ENCODE measurements around the gene ALOX5AP. TPM values are rescaled to one million over a fixed set of nuclear protein-coding genes. Genes with fewer than 3 reads are reported as not detected.

The ALOX5AP gene
- total RNA-seq, 3 donors from 2014 or later: 5.7 to 8.4 (median 7.1) TPM

DNA sequence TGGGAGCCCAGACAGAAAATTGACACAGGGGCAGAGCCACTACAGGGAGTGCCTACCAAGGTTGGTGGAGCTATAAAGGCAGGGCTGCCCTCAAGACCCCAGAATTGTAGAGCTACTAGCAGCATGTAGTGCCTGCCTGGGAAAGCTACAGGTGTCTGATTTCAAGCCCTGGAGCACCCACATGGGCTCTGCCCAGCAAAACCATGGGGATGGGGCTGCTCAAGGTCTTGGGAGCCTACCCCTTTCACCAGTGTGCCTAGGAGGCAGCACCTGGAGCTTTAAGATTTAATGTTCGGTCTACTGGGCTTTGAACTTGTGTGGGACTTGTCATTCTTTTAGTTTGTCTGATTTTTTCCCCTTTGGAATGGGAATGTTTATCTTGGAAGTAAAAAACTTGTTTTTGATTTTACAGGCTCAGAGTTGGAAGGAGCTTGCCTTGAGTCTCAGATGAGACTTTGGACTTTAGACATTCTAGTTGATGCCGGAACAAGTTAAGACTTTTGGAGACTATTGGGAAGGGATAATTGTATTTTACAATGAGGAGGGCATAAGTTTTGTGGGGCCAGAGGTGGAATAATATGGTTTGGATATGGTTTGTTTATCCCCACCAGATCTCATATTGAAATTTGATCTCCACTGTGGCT lies 45.1 kb downstream of the ALOX5AP start:
- ATAC-seq (no peak), DNase-seq (no peak)
- no peak overlapping the region for H3K4me3 Mint-ChIP-seq
- peaks cover 8% of the 10 kb centered on the region for H3K36me3 Mint-ChIP-seq (ENCODE audit: insufficient read depth)
- H3K4me1 Mint-ChIP-seq (ENCODE audit: low read depth): peaks cover 7% of the 10 kb centered on the region
- no peaks in the 10 kb centered on the region for H3K9me3 Mint-ChIP-seq
- peaks cover 1% of the 10 kb centered on the region for H3K27me3 Mint-ChIP-seq (ENCODE audit: low read depth)

DNA sequence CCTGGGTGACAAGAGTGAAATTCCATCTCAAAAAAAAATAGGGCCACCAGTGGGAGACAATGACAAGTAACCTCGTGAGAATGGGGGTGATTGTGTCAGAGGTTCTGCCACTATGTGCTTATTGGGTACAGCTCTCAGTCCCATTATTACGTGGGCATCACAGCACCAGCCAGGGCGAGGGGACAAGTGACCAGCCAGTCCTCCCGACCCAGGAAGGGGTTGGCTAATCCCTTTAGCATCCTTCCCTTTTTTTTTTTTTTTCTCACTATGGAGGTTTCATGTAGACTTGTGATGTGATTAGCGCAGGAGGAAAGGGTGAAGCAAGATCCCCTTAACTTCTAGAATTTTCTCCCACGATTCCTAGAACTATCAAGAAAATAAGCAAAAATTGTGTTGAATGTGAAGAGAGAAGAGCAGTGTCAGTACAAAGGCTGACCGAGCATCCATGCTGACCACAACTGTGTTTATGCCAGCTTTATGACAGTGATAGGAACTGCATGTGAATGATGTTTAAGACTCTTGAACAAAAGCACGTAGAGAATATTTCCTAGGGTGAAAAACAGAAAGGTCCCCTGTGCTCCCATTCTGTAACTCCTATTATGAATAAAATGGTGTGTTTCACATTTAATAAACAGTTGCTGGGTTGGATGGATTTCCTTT lies 50.0 kb downstream of the ALOX5AP start:
- H3K4me1 Mint-ChIP-seq (ENCODE audit: low read depth): peaks cover 5% of the 10 kb centered on the region
- DNase-seq (no peak), ATAC-seq (no peak)
- no peak overlapping the region for H3K4me3 Mint-ChIP-seq
- H3K27me3 Mint-ChIP-seq (ENCODE audit: low read depth): peaks cover 1% of the 10 kb centered on the region
- H3K36me3 Mint-ChIP-seq (ENCODE audit: insufficient read depth): peaks cover 8% of the 10 kb centered on the region
- H3K9me3 Mint-ChIP-seq: no peaks in the 10 kb centered on the region

DNA sequence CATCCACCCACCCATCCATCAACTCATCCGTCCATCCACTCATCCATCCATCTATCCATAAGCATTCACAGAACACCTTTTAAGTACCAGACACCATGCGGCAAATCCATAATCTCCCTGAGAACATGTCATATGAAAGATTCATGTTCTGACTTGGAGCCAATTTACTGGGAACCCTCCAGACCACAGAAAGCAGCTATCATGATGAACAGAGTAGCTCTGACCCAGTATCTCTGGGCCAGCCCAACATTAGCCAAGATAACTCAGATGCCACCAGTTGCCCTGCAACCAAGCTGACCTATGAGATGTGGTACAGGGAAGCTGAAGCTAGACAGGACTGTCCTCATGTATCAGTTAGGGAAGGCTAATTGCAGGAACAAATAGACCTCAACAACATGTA lies 51.3 kb downstream of the ALOX5AP start:
- Mint-ChIP-seq H3K4me3 (no peak overlapping the region), H3K36me3 (ENCODE audit: insufficient read depth) (peaks cover 7% of the 10 kb centered on the region), H3K27me3 (ENCODE audit: low read depth) (peaks cover 1% of the 10 kb centered on the region), H3K9me3 (no peaks in the 10 kb centered on the region), H3K4me1 (ENCODE audit: low read depth) (peaks cover 5% of the 10 kb centered on the region)
- no peak for DNase-seq
- ATAC-seq: no peak

DNA sequence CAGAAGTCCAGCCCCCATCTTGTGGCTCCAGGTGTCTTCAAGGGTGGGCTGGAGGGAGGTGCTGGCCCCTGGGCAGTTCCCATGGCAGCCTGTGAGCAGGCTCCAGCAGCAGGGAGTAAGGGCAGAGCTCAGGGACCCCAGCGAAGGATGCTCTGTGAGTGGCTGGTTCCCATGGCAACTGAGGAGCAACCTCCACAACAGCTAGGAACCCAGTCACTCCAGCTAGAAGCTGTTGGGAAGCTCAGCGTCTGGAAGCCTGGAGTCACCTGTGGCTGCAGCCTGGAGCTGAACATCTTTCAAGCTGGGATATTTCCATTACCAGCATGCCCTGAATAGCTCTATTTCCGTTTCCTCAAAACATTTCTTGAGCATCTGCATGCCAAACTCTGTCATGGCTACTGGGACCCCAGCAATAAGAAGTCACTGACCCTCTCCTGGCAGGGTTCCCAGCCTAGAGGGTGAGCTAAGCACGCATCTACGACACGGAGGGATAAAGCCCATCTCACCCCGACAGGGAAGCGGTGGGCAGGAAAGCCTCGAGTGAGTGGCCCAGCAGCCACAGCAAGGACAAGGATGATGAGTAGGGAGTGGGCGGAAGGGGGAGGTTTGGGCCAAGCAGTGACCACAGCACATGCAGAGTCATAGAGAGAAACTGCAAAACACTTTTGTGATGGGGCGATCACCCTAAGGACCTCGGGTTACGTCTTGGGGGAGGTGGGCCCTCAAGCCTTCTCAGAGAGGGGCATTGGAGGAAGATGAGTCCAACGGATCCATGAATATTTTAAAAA lies 52.6 kb downstream of the ALOX5AP start:
- DNase-seq (no peak), ATAC-seq (no peak)
- peaks cover 5% of the 10 kb centered on the region for H3K4me1 Mint-ChIP-seq (ENCODE audit: low read depth)
- H3K36me3 Mint-ChIP-seq (ENCODE audit: insufficient read depth): peaks cover 5% of the 10 kb centered on the region
- no peaks in the 10 kb centered on the region for H3K9me3 Mint-ChIP-seq
- H3K4me3 Mint-ChIP-seq: no peak overlapping the region
- H3K27me3 Mint-ChIP-seq (ENCODE audit: low read depth): peaks cover 1% of the 10 kb centered on the region

DNA sequence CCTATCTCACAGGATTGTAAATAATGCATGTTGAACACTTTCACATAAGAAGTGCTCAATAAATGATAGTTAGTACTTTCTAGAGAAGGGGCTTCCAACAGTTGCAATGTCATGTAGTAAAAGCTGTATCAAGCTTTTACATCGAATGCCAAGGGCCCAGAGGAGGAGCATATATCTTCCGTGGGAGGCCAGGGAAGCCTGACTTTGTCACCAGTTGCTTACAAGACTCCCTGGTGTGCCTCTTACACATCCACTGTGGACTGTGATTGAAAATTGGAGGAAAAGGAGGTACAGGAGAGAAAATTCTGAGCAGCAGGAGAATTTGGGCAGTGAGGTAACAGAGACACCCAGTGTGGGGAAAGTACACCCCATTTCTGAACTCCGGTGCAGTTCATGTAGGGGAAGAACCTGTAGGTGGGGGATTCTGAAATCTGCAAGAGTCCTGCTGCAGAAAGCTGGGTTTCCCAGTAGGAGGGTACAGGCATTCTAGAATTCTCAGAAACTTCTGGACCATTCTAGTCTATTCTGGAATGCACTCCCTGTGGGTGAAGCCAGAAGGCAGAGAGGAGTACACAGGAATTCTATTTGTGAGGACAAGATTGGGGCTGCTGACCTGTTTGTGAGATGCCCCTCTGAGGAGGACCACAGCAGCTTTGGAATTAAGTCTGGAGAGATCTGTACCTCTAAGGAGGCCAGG lies 54.0 kb downstream of the ALOX5AP start:
- Mint-ChIP-seq H3K4me3 (no peak overlapping the region), H3K9me3 (no peaks in the 10 kb centered on the region), H3K27me3 (ENCODE audit: low read depth) (no peaks in the 10 kb centered on the region), H3K4me1 (ENCODE audit: low read depth) (peaks cover 5% of the 10 kb centered on the region), H3K36me3 (ENCODE audit: insufficient read depth) (peaks cover 5% of the 10 kb centered on the region)
- ATAC-seq (no peak), DNase-seq (no peak)

DNA sequence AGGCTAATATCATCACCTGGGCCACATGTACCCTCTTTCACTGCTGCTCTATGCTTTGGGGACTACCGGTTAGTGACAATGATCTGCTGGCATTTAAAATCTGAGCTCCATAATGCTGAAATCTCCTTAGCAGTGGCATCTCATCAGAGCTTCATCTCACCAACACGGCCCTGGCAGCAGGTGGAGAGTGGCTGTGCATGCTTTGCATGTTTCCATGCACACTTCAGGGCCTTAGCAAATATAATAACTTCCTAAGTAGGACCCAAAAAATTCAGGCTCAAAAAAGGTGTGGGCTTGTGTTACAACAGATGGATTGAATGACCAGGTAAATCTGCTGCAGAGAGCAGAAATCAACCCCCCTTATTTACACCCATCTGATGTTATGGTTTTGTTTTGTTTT lies 55.2 kb downstream of the ALOX5AP start:
- ATAC-seq: no peak
- H3K9me3 Mint-ChIP-seq: no peaks in the 10 kb centered on the region

DNA sequence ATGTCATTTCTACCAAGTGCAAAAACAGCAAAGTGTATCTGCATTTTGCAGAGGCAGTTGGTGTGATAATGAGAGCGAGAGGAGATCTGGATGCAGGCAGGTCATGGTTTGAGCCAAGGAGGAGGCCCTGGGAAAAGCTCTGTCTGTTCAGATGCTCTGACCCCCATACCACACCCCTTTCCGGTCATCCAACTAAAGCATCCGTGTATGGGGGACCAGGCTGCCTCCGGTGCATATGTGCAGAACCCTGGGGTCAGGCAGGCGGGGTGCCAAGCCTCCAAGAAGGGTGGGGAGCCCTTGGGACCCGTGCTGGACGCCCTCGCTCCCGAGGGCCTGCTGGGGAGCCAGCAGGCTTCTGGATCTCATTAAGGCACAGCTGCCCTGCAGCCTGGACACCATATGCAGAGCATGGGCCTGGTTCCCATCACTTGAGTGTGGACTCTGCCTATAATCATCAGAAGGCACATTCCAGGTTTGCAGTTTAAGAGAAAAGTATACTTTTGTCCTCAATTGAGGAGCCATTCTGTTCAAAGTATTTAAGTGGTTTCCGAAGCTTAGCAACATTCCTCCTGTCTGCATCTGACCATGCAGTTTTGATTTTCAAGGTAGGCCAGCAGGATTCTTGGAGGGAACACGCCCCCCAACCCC lies 56.1 kb downstream of the ALOX5AP start:
- Mint-ChIP-seq H3K36me3 (ENCODE audit: insufficient read depth) (peaks cover 5% of the 10 kb centered on the region), H3K27me3 (ENCODE audit: low read depth) (no peaks in the 10 kb centered on the region), H3K4me1 (ENCODE audit: low read depth) (peaks cover 20% of the 10 kb centered on the region), H3K4me3 (no peak overlapping the region), H3K9me3 (no peaks in the 10 kb centered on the region)
- DNase-seq (no peak), ATAC-seq (no peak)

More for the DNA sequence above, 55.2 kb downstream of the ALOX5AP start:
- DNase-seq: no peak
- peaks cover 5% of the 10 kb centered on the region for H3K36me3 Mint-ChIP-seq (ENCODE audit: insufficient read depth)
- H3K27me3 Mint-ChIP-seq (ENCODE audit: low read depth): no peaks in the 10 kb centered on the region
- H3K4me3 Mint-ChIP-seq: no peak overlapping the region
- peaks cover 11% of the 10 kb centered on the region for H3K4me1 Mint-ChIP-seq (ENCODE audit: low read depth)

DNA sequence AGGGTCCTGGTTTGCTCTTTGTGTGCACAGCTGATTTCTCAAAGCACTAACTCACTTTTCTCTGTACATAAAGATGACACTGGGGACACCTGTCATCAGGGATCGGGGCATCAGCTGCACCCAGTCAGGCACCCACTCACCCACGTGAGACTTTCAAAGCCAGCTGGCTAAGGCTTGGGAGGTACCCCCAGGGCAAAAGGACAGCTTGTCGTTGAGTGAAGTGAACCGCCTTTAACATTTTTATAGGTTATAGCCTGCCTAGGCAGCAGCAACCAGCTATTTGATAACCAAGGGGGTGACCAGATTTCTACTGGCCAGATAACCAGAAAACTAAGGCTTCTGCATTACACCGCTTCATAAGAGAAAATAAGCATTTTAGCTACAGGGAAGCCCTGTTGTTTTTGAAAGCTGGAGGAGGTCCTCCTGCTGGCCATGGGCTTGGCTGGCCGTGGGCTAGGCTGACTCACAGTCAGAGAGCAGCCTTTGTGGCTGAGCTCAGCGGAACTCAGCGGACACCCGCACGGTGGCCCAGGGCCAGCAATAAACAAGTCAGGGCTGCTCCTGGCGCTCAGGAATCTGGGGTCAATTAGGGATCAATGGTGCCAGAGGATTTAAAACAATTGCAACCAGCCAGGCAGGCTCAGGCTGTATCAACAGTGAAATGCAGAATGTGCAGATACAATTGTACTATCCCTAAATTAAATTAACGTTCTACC lies 57.1 kb downstream of the ALOX5AP start:
- H3K4me3 Mint-ChIP-seq: no peak overlapping the region
- ATAC-seq (no peak), DNase-seq (no peak)
- H3K4me1 Mint-ChIP-seq (ENCODE audit: low read depth): peaks cover 30% of the 10 kb centered on the region
- H3K27me3 Mint-ChIP-seq (ENCODE audit: low read depth): no peaks in the 10 kb centered on the region
- H3K9me3 Mint-ChIP-seq: no peaks in the 10 kb centered on the region
- H3K36me3 Mint-ChIP-seq (ENCODE audit: insufficient read depth): peaks cover 5% of the 10 kb centered on the region

DNA sequence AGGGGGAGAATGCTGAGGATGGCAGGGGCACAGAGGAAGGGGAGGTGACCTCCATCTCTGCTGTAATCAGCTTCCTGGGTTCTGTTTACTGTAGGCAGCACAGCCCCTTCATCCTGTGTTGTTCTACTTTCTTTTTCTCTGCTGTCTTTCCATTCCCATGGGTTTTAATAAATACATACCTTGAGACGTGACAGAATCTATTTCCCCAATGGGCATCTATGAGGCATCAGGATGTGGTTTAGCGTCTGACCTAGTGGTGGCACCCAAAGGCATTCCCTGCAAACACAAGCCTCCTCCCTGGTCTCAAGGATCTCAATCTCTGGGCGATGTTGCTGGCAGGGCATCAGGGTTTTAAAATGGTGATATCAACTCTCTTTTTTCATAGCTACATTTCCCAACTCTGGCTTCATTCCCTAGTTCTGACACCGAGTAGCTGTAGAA lies 60.8 kb downstream of the ALOX5AP start:
- ATAC-seq (no peak), DNase-seq (no peak)
- H3K27me3 Mint-ChIP-seq (ENCODE audit: low read depth): no peaks in the 10 kb centered on the region
- H3K36me3 Mint-ChIP-seq (ENCODE audit: insufficient read depth): peaks cover 1% of the 10 kb centered on the region
- H3K9me3 Mint-ChIP-seq: no peaks in the 10 kb centered on the region
- peak overlapping the region; percentile 53 for H3K4me3 Mint-ChIP-seq
- peaks cover 28% of the 10 kb centered on the region for H3K4me1 Mint-ChIP-seq (ENCODE audit: low read depth)

DNA sequence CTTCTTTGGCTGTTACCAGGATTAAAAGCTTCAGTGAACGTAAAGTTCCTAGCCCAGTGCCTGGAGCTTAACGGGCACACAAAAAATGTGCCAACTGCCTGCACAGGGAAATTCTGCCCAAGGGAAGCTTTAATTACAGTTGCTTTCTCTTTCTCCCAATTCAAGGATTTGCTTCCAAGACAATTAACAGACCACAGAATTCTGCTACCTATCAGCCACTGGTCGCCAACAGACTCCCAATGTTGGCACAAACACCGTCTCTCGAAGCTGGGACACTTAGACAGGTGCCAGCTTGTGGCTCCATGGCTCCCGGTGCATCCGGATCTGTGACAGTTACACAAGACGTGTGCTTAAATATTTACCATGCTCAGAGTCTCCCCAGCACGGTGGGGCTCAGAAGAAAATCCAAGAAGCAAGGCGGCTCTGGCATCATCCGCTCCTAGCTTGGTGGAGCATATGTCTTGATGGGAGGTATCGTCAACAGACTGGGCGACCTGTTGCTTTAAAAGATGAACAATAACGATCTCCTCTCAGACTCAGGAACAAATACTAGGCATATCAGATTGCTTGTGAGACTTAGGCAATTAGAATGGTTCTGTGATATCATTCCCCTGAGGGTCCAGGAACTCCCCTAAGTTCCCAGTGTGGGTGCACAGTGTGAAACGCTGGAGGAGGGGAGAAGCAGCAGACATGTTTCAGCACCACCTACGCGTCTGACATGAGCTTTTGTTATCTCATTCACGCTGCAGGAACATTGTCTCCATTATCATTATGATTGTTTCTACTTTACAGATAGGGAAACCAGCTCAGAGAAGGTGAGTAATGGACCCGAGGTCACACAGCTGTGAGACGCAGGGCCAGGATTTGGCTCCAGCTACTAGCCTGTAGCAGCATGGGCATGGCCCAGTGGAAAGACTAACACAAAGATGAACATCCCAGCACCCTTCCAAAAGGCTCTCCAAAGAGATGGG lies 61.6 kb downstream of the ALOX5AP start:
- peak overlapping the region; percentile 53 for H3K4me3 Mint-ChIP-seq
- no peaks in the 10 kb centered on the region for H3K36me3 Mint-ChIP-seq (ENCODE audit: insufficient read depth)
- H3K27me3 Mint-ChIP-seq (ENCODE audit: low read depth): no peaks in the 10 kb centered on the region
- peak; percentile 89 for ATAC-seq
- H3K9me3 Mint-ChIP-seq: no peaks in the 10 kb centered on the region
- DNase-seq: no peak
- H3K4me1 Mint-ChIP-seq (ENCODE audit: low read depth): peaks cover 28% of the 10 kb centered on the region

DNA sequence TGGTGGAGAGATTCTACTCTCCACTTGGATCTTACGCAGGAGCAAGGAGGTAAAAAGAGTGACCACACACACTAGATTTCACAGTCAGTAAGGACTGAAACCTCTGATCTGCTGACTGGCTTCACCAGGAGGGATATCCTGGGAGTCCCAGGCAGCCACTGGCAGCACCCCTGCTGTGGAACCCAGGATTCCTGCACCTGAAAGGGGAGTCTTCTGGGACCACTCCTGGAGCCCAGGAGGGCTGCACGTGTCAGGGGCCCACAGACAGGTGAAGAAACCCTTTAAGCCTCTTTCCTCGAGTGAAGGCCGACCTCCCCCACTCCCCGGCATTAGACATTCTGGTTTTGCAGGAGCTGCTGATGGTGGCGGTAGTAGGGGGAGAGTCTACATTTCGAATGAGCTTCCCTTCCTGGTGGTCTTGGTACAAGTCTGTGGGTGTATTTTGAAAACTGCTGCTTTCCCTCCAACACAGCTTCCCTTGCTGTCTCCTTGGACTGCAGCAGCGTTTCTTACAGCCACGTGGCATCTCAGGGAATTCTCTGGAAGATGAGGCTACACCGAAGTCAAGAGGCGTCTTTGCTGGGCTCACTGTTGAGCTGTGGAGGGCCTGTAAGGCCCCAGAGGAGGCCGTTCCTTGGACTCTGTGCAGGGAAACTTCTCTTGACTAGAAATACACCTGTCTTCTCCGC lies 62.6 kb downstream of the ALOX5AP start:
- H3K4me1 Mint-ChIP-seq (ENCODE audit: low read depth): peaks cover 32% of the 10 kb centered on the region
- no peaks in the 10 kb centered on the region for H3K9me3 Mint-ChIP-seq

DNA sequence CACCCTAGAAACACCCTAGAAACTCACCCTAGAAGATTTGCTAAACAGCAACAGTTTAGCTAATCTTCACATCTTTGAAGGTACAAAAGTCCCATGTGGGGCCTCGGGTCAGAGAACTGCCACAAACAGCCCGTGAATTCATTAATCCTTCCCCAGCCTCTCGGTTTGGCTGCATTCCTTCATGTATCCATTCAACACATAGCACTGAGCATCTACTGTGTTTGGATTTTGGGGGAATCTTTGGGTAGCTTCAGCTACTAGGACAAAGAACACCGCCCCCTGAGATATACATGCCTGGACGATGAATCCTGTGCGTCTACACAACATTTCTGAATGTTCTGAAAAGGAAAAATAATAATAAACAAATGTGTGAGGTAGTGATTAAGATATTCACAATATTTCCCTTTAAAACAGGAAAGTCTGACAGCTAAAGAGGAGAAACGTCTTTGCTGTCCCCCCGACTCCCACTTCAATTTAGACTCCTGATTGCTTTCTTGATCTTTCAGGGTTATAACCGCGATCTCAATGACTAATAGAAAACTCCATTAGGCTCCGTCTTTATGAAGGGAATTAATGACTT lies 63.5 kb downstream of the ALOX5AP start:
- H3K4me1 Mint-ChIP-seq (ENCODE audit: low read depth): peaks cover 32% of the 10 kb centered on the region
- DNase-seq (no peak), ATAC-seq (no peak)
- no peak overlapping the region for H3K4me3 Mint-ChIP-seq
- H3K9me3 Mint-ChIP-seq: no peaks in the 10 kb centered on the region
- no peaks in the 10 kb centered on the region for H3K27me3 Mint-ChIP-seq (ENCODE audit: low read depth)
- no peaks in the 10 kb centered on the region for H3K36me3 Mint-ChIP-seq (ENCODE audit: insufficient read depth)

More for the DNA sequence above, 62.6 kb downstream of the ALOX5AP start:
- ATAC-seq (no peak), DNase-seq (no peak)
- Mint-ChIP-seq H3K36me3 (ENCODE audit: insufficient read depth) (no peaks in the 10 kb centered on the region), H3K27me3 (ENCODE audit: low read depth) (no peaks in the 10 kb centered on the region), H3K4me3 (no peak overlapping the region)
